GM21526 (cell line): ENCODE data around the gene LSMEM2.
A peak's percentile ranks its signal among the peaks of the same experiment; 100 is the strongest.
"Not testable (repeated sequence)": the region's sequence is repeated elsewhere in the genome, so short reads cannot be mapped to it uniquely, and the experiment has no call there.

Source experiments
- ATAC-seq: cut with Tn5 transposase; IDR thresholded peaks from one replicate; pipeline ENCODE4 v1.9.1; 2021; ENCODE audit warnings: moderate library complexity; ENCODE audit not compliant: unreplicated experiment, low FRiP score

The LSMEM2 gene

GRCh38 chr3:50245251-50245745, 33.6 kb upstream of the LSMEM2 start:
- ATAC-seq: no peak

DNA sequence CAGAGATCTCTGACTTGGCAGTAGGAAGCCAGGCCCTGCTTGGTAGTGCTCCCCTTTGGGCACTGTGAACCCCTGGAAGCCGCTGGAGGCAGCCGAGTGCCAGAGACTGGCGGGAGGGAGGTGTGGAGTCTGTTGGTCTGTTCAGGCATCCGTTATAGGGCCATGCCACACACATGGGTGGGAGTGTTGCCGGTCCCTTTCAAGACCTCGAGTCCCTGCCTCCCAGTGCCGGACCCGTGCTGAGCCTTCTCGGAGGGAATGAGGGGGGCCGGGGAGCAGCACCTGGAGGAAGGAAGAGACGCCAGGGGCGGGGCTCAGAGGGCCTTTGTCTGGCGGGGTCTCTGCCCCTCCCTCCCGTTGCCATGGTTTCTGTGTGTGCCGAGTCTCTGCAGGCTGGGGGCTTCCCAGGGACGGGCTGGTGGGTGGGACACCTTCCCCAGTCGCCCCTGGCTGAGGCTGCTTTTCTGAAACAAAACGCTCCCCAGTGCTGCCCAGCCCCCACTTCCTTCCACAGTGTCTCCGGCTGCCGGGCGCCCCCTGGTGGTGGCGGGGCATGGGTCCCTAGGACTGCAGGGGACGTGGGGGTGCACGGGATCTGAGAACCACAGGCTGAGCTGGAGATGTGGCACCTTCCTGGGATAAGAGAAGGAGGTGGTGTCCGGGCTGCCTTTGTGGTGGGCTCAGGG, 32.9 kb upstream of the LSMEM2 start:
- ATAC-seq: peak; percentile 61

DNA sequence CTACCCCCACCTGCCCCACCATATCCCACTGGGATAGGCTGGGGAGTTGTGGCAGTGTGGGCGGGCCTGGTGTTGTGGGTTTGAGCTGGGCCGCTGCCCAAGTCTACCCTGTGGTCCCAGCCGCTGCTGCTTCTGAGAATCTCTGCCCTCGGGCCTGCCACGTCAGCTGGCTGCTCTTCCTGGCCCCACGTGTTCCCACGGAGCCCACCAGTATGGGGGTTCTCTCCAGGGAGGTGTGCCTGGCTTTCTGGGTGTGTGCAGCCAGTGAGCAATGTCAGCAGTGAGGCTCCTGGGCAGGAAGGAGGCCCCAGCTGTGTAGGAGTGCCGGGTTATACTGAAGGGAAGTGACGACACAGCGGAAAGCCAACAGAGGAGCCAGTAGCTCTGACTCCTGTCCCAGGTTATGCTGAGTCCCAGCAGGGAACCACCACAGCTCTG, 32.4 kb upstream of the LSMEM2 start:
- ATAC-seq: peak; percentile 31

- no peak for ATAC-seq
These were observed 30.5 kb upstream of the LSMEM2 start for GRCh38 chr3:50248387-50248786.

- no peak for ATAC-seq
These were observed 29.4 kb upstream of the LSMEM2 start for GRCh38 chr3:50249457-50249856.

- no peak for ATAC-seq
These were observed 28.4 kb upstream of the LSMEM2 start for GRCh38 chr3:50250514-50250913.

DNA sequence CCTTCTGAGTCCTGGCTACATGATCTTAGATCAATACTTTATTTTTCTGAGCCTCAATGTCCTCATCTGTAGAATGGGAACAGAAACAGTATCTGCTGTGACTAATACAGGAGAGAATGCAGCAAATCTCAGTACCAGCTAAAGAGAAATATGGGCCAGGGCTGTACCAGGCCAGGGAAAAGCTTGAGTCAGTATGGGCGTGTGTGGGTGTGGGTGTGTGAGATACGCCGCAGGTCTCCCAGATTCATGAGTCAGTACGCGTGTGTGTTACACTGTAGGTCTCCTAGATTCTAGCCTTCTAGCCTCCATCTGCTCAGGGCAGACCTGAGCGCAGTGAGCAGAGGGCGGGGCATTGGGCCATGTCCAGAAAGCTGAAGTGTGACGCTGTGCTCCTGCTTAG, 27.7 kb upstream of the LSMEM2 start:
- no peak for ATAC-seq

DNA sequence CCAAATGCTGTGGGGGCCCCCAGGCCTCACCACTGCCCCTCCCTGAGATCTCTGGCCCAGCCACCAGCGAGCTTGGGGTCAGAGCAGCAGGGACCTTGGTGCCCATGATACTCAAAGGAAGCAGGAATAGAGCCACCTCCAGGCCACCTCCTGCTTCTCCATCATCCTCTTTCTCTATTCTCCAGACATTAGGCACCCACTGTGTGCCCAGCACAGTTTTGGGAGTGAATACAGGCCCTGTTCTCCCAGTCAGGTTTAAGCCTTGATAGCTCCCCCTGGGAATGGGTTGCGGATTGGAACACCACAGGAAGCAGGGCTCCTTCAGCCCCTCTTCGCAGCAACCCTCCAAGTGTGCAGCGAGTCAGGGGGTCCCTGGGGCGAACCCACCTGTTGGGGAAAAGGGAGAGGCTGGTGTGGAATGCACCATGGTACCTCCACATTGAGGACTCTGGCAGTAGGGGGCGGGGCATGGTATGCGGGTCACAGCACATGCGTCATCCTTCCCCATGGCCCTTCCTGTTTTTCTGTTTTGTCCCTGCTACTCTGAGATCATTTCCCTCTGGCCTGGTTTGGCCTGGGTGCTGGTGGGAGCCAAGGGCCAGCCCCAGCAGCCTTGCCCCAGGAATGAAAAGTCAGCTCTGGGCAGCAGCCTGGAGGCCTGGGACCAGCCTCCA, 24.2 kb upstream of the LSMEM2 start:
- ATAC-seq: no peak

- ATAC-seq: no peak
These were observed 23.7 kb upstream of the LSMEM2 start for GRCh38 chr3:50255251-50255615.

DNA sequence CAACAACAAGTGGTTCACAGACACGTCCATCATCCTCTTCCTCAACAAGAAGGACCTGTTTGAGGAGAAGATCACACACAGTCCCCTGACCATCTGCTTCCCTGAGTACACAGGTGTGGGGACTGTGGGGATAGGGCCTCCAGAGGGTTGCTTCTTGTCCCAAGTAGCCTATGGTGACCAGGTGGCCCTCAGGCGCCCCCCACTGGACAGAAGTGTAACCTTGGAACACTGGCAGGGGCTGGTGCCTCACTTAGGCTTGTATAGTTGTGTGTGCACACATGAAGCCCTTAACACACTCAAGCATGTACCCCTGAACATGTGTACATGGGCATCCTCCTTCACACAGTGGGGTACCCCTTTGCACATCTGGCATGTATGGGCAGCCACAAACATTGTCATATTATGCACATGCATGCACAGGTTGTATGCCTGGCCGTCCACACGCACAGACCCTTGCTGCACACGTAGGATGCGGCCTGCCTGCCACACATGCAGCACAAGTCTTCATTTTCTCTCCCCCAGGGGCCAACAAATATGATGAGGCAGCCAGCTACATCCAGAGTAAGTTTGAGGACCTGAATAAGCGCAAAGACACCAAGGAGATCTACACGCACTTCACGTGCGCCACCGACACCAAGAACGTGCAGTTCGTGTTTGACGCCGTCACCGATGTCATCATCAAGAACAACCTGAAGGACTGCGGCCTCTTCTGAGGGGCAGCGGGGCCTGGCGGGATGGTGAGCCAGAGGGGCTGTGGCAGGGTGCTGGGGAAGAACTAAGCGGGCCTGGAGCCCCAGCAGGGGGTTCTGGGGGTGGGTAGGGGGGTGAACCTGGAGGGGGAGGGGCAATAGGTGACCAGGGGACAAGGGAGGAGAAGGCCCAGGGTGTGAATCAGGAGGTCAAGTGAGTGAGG, 21.7 kb upstream of the LSMEM2 start:
- no peak for ATAC-seq

DNA sequence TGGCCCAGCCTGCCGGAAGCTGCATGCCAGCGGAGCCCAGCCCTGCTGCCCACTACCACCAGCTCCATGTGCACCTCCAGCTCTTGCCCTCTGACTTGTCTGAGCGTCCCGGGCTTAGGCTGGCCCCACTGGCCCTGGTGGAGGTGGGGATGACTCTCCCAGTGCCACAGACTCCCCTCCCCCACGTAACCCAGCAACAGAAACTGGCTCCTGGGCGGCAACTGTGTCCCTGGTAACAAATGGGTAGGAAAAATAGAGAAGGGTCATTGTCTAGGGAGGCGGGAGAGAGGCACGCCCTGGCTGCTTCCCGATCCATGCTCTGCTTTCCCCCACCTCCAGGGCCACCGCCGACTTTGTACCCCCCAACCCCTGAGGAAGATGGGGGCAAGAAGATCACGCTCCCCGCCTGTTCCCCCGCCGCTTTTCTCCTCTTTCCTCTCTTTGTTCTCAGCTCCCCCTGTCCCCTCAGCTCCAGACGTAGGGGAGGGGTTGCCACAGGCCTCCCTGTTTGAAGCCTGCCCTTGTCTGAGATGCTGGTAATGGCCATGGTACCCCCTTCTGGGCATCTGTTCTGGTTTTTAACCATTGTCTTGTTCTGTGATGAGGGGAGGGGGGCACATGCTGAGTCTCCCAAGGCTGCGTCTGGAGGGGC, 20.7 kb upstream of the LSMEM2 start:
- ATAC-seq: no peak

- no peak for ATAC-seq
These were observed 19.9 kb upstream of the LSMEM2 start for GRCh38 chr3:50258979-50259378.

DNA sequence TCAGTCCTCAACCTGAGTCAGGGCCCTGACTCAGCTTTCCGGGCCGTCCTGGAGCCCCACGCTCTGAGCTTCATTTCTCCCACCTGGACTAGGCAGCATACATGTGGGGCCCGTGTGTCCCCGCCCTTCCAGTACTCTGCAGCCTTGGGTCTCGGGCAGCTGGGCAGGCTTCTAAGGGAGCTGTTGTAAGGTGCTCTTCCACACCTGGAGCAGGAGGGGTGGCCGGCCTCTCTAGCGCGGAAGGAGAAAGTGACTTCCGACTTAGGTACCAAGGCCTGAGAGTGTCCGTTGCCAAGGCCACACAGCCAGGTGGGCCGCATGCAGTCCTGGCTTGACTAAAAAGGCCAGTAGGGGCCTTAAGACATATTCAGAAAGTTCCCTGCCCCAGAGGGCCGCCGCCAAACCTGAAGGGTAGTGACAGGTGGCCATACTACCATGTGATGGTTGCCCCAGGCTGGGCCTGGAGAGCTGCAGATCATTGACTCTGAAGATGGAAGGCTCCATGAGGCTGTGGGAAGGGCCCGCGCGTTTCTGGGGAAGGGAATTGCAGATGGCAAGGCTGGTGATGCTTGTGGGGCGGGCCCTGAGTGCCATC, 19.4 kb upstream of the LSMEM2 start:
- peak; percentile 19 for ATAC-seq

DNA sequence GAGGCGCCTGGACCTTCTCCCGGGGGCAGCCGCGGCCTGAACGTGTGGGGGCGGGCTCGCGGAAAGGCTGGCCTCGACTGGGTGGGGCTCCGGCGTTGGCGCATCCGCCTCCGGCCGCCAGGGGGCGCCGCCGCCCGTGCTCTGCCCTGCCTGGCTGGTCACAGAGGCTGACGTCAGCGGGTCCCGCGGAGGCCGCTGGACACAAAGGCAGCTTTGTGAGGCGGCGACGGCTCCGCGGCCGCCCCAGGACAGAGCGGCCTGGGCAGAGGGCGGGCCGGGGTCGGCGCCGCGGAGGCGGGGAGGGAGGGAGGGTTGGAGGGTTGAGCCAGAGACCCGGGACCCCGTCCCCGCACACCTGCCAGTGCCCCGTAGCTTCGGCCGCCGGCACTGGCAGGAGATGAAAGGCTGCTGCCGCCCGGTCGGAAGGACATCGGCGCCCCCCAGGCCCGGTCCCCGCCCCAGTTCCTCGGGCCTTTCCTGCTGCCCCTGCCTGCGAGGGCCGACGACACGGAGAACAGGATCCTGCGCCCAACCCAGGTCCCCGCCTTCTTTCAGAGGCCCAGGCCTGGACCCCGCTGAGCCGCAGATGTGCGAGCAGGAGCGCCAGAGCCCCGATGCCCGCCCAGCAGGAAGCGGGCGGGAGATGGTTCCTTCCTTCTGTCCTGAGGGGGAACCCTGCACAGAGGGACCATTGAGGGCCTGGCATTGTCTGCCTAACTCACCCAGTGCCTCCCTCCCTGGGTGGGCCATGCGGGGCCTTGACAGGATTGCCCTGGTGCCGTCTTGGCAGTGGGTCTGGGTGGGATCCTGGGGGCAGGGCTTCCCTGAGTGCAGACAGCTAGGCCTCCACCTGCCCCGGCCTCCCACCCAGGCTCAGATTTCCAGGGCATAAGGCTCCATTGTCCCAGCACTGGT, 18.6 kb upstream of the LSMEM2 start:
- peak; percentile 64 for ATAC-seq

- ATAC-seq: no peak
These were observed 17.9 kb upstream of the LSMEM2 start for GRCh38 chr3:50260942-50261441.

DNA sequence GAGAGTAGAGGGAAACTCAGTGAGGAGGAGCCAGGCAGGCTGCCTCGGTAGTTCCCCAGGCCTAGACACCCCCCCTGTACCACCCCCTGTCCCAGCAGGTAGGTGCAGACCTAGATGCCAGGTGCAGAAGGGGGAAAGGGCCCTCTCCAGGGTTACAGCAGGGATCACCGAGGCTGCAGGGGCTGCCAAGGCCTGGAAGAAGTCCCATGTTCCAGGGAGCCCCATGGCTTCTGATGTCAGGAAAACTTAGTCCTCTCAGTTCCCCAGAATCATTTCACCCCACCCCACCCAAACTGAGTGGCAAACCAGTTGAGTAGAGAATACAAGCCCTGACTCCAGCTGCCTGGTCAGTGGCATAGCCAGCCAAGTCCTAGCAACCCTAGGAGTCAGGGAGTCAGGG, 17.4 kb upstream of the LSMEM2 start:
- no peak for ATAC-seq

DNA sequence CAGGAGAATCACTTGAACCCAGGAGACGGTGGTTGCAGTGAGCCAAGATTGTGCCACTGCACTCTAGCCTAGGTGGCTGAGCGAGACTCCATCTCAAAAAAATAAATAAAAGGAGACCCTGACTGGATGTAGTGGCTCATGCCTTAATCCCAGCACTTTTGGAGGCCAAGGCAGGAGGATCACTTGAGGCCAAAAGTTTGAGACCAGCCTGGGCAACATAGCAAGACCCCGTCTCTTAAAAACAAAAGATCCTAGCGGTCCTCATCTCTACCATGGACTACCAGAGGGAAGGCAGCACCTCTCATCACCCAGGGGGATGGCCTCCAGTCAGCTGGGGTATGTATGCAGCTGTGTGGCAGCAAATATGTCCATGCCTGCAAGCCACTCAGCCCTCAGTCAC, 16.7 kb upstream of the LSMEM2 start:
- not testable (repeated sequence) for ATAC-seq

GRCh38 chr3:50262778-50263177, 16.1 kb upstream of the LSMEM2 start:
- no peak for ATAC-seq
